HUES64 (cell line): Measurements from ENCODE around the gene AGXT2. TPM values are rescaled to one million over a fixed set of nuclear protein-coding genes. Genes with fewer than 3 reads are reported as not detected.

Experiments
- H3K27ac ChIP-seq: 2 replicates; pipeline ENCODE4 v1.7.0; 2013; ENCODE audit warnings: low read depth, low read length, inconsistent platforms
- H3K27me3 ChIP-seq: 2 replicates; pipeline ENCODE4 v1.6.1; 2013; ENCODE audit warnings: mild to moderate bottlenecking, low read length; ENCODE audit not compliant: insufficient read depth
- H3K36me3 ChIP-seq: 2 replicates; pipeline ENCODE4 v1.6.1; 2013; ENCODE audit warnings: mild to moderate bottlenecking, low read length; ENCODE audit not compliant: insufficient read depth
- H3K4me1 ChIP-seq: 2 replicates; pipeline ENCODE4 v1.6.1; 2013; ENCODE audit warnings: mild to moderate bottlenecking, low read length, moderate library complexity; ENCODE audit not compliant: insufficient read depth
- H3K4me3 ChIP-seq: 2 replicates; pipeline ENCODE4 v1.5.1; 2013; ENCODE audit warnings: mild to moderate bottlenecking, low read length, moderate library complexity
- H3K9ac ChIP-seq: 2 replicates; pipeline ENCODE4 v1.6.1; 2013; ENCODE audit warnings: mild to moderate bottlenecking, low read depth, low read length
- H3K9me3 ChIP-seq: 2 replicates; pipeline ENCODE4 v1.6.1; 2013; ENCODE audit warnings: low read depth, low read length; ENCODE audit not compliant: insufficient read depth
- WGBS: fragments of 150-250, 120-280 bp; methylation state at CpG from one replicate; pipeline ENCODE4 v1.1.7; 2013; ENCODE audit warnings: missing lambda C conversion rate; 5-methylcytosine and 5-hydroxymethylcytosine counted together
- polyA plus RNA-seq, 2 experiments: library from polyadenylated mRNA; stranded (reverse); fragments of 50-300 nt; gene quantifications; one replicate each; pipeline ENCODE4 v1.2.3, GENCODE V29; 2013

The AGXT2 gene, protein sequence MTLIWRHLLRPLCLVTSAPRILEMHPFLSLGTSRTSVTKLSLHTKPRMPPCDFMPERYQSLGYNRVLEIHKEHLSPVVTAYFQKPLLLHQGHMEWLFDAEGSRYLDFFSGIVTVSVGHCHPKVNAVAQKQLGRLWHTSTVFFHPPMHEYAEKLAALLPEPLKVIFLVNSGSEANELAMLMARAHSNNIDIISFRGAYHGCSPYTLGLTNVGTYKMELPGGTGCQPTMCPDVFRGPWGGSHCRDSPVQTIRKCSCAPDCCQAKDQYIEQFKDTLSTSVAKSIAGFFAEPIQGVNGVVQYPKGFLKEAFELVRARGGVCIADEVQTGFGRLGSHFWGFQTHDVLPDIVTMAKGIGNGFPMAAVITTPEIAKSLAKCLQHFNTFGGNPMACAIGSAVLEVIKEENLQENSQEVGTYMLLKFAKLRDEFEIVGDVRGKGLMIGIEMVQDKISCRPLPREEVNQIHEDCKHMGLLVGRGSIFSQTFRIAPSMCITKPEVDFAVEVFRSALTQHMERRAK
- not detected for polyA plus RNA-seq (2013, experiment 1 of 2)
- not detected for polyA plus RNA-seq (2013, experiment 2 of 2)

DNA sequence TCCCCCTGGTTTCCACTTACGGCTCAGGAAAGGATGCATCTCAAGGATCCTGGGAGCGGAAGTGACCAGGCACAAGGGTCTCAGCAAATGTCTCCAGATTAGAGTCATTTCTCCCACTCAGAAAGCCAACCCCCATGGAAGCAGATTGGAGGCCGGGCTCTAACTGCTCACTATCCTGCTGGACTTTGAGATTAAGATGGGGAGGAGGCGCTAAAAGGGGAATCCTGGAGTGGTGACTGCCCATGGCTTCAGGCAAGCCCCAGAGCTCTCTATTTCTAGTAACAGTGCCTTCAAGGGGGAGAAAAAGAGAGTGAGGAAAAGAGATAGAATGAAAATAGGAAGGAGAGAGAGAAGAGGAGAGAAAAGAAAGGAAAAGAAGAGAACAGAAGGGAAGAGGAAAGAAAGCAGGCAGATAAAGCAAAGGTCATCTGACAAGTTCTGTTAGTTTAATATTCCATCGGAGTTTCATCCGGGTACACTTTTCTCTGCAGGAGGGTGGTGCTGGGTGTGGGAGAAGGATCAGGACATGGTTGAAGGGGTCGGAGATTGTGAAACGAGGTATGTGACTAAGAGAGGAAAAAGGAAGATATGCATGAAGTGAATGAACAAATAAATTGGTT is at the start of gene AGXT2:
Gene AGXT2, minus strand, starts transcription at position 165 of the 620 bp plus-strand sequence. Its CDS starts 57 bp downstream, at position 108.
- no peak within 1 kb of the TSS for H3K27ac ChIP-seq
- no peaks in the 10 kb centered on the region for H3K36me3 ChIP-seq
- no peak within 1 kb of the TSS for H3K4me3 ChIP-seq
- H3K27me3 ChIP-seq, result no peaks in the 10 kb centered on the region
- no peaks in the 10 kb centered on the region for H3K9me3 ChIP-seq
- WGBS, result 91% methylated on average over 8 of the region's 8 CpGs
- peaks cover 4% of the 10 kb centered on the region for H3K4me1 ChIP-seq
- H3K9ac ChIP-seq, result no peak within 1 kb of the TSS

DNA sequence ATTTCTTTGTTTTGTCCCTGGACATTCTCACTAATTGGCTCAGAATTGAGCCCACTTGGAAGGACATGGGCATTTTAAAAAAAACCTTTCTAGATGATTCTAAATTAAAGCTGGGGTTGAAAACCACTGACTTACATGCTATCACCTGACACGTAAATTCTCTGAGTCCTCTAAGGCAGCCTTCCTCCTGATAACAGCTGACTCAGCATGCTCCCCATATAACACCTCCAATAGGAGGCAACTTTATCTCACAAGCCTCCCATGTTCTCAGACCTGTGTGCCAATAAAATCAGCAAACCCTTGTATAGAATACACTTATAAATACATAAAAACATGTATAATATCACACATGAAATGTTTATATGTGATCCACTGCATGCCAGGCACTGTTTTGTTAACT is 49.2 kb upstream of the AGXT2 start:
- no peak overlapping the region for H3K9ac ChIP-seq
- H3K27ac ChIP-seq, result no peak overlapping the region
- H3K9me3 ChIP-seq, result no peaks in the 10 kb centered on the region
- no peaks in the 10 kb centered on the region for H3K27me3 ChIP-seq
- no peaks in the 10 kb centered on the region for H3K36me3 ChIP-seq
- no peak overlapping the region for H3K4me3 ChIP-seq
- WGBS, result 86% methylated on average over 1 of the region's 1 CpG
- H3K4me1 ChIP-seq, result peaks cover 4% of the 10 kb centered on the region

- 93% methylated on average over 3 of the region's 3 CpGs for WGBS
- no peak overlapping the region for H3K4me3 ChIP-seq
- H3K9me3 ChIP-seq, result no peaks in the 10 kb centered on the region
- no peaks in the 10 kb centered on the region for H3K36me3 ChIP-seq
- no peak overlapping the region for H3K27ac ChIP-seq
- H3K27me3 ChIP-seq, result no peaks in the 10 kb centered on the region
- peaks cover 11% of the 10 kb centered on the region for H3K4me1 ChIP-seq
- H3K9ac ChIP-seq, result no peak overlapping the region
Observed at GRCh38 chr5:35096216-35096615, 48.5 kb upstream of the AGXT2 start.

GRCh38 chr5:35095366-35095765 is 47.6 kb upstream of the AGXT2 start:
- Histone ChIP-seq H3K27me3 (no peaks in the 10 kb centered on the region), H3K9ac (no peak overlapping the region), H3K4me1 (peaks cover 12% of the 10 kb centered on the region), H3K4me3 (no peak overlapping the region), H3K36me3 (no peaks in the 10 kb centered on the region), H3K9me3 (no peaks in the 10 kb centered on the region), H3K27ac (no peak overlapping the region)
- WGBS, result 94% methylated on average over 3 of the region's 3 CpGs

GRCh38 chr5:35094948-35095347 is 47.2 kb upstream of the AGXT2 start:
- Histone ChIP-seq H3K36me3 (no peaks in the 10 kb centered on the region), H3K27me3 (no peaks in the 10 kb centered on the region), H3K27ac (no peak overlapping the region), H3K9me3 (no peaks in the 10 kb centered on the region), H3K9ac (no peak overlapping the region), H3K4me1 (peaks cover 12% of the 10 kb centered on the region), H3K4me3 (no peak overlapping the region)
- WGBS, result 93% methylated on average over 3 of the region's 3 CpGs

DNA sequence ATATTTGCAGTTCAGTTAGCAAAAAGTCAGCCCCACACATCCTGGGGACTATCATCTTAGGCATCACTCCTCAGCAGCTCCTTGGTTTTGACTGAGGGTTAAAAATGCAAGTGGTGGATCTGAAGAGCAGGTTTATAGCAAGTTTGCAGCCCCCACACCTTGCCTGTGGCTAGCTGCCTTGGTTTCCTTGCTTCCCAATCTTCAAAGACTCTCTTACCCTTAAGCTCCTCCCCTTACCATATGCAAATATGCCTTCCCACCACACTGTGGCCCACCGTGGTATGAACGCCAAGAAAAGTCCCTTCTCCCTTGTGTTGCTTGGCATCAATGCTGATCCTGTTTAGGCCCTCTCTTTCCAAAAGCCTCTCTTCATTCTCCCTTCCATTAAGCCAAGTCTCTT is 45.0 kb upstream of the AGXT2 start:
- WGBS, result 83% methylated on average over 2 of the region's 2 CpGs
- no peak overlapping the region for H3K27ac ChIP-seq
- peaks cover 12% of the 10 kb centered on the region for H3K4me1 ChIP-seq
- no peak overlapping the region for H3K4me3 ChIP-seq
- H3K9ac ChIP-seq, result no peak overlapping the region
- H3K9me3 ChIP-seq, result no peaks in the 10 kb centered on the region
- no peaks in the 10 kb centered on the region for H3K27me3 ChIP-seq
- no peaks in the 10 kb centered on the region for H3K36me3 ChIP-seq

DNA sequence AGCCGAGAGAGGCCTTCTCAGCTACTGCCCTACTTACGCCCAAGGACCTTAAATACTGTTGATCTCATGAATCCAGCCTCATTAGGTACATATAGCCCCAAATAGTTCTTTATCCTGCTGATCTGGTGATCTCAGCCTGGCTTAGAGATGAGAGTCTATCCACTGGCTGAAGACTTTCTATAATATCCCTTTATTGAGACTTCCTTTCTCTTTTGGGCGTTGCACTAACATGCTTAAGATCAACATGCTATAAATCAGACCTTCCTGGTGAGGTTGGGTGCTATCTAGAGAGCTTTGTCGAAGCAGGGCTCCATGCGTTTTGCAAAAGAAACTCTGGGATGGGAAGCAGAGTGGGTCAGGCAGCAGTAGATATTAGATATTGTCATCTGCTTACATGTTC is 44.0 kb upstream of the AGXT2 start:
- WGBS, result 90% methylated on average over 5 of the region's 5 CpGs
- H3K27me3 ChIP-seq, result no peaks in the 10 kb centered on the region

GRCh38 chr5:35089334-35090314 is 41.9 kb upstream of the AGXT2 start:
- H3K27ac ChIP-seq, result no peak overlapping the region
- no peak overlapping the region for H3K9ac ChIP-seq
- H3K4me3 ChIP-seq, result no peak overlapping the region
- H3K36me3 ChIP-seq, result no peaks in the 10 kb centered on the region
- H3K9me3 ChIP-seq, result no peaks in the 10 kb centered on the region
- H3K27me3 ChIP-seq, result no peaks in the 10 kb centered on the region
- H3K4me1 ChIP-seq, result peaks cover 12% of the 10 kb centered on the region
- WGBS, result 71% methylated on average over 7 of the region's 7 CpGs

More for the DNA sequence above, 44.0 kb upstream of the AGXT2 start:
- peaks cover 12% of the 10 kb centered on the region for H3K4me1 ChIP-seq
- no peaks in the 10 kb centered on the region for H3K36me3 ChIP-seq
- no peak overlapping the region for H3K9ac ChIP-seq
- H3K9me3 ChIP-seq, result no peaks in the 10 kb centered on the region
- no peak overlapping the region for H3K4me3 ChIP-seq
- H3K27ac ChIP-seq, result no peak overlapping the region

DNA sequence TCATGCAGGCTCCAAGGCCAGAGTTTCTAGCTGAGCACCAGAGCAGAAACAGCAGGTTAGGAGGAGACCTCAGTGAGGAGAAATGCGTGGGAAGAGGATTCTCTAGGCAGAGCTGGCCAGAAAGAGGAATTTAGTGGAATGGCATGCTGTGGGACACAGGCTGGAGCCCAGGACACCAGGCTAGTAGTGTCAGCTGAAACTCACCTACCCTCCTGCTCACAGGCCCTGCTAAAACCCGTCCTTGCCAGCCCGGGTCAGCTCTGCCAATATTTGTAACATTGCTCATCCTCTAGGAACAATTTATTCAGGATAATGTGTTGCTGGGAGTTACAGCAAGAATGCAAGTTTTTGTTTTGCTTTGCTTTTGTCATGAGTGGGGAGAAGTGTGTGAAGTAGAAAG is 40.2 kb upstream of the AGXT2 start:
- H3K9ac ChIP-seq, result no peak overlapping the region
- H3K36me3 ChIP-seq, result no peaks in the 10 kb centered on the region
- WGBS, result 87% methylated on average over 3 of the region's 3 CpGs
- H3K4me3 ChIP-seq, result no peak overlapping the region
- peaks cover 12% of the 10 kb centered on the region for H3K4me1 ChIP-seq
- H3K27me3 ChIP-seq, result no peaks in the 10 kb centered on the region
- H3K27ac ChIP-seq, result no peak overlapping the region
- no peaks in the 10 kb centered on the region for H3K9me3 ChIP-seq

DNA sequence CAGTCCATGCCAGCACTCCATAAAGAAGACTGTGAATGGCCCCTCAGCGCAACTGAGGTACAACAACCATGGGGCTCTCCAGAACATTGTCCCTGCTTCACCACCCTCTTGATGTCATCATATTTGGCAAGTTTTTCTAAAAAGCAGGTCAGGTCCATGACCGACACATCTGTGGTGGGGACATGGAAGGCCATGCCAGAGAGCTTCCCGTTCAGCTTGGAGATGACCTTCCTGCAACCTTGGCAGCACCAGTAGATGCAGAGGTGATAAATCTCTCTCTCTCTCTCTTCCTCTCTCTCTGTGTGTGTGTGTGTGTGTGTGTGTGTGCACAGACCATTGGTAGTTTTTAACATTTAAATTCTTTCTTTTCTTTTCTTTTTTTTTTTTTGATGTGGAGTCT is 35.4 kb upstream of the AGXT2 start:
- 89% methylated on average over 3 of the region's 3 CpGs for WGBS
- no peaks in the 10 kb centered on the region for H3K27me3 ChIP-seq
- H3K9ac ChIP-seq, result no peak overlapping the region
- H3K4me1 ChIP-seq, result no peaks in the 10 kb centered on the region
- no peak overlapping the region for H3K4me3 ChIP-seq
- H3K9me3 ChIP-seq, result no peaks in the 10 kb centered on the region
- H3K27ac ChIP-seq, result no peak overlapping the region
- no peaks in the 10 kb centered on the region for H3K36me3 ChIP-seq
